Nucleus accumbens (tissue), 56 donors: ENCODE measurements around the gene CREG2.

Experiments used
- DNase-seq, 56 donors: peaks; one replicate each; lab custom pipeline; 2025; lab: John Stamatoyannopoulos, UW

Gene CREG2, protein sequence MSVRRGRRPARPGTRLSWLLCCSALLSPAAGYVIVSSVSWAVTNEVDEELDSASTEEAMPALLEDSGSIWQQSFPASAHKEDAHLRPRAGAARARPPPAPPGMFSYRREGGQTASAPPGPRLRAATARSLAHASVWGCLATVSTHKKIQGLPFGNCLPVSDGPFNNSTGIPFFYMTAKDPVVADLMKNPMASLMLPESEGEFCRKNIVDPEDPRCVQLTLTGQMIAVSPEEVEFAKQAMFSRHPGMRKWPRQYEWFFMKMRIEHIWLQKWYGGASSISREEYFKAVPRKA

GRCh38 chr2:101387151-101387834, at the start of gene CREG2:
Gene CREG2 (minus strand): TSS chr2:101387503. CDS start chr2:101387457, 46 bp downstream.
- DNase-seq = peak in 53 of 56 donors; percentile 6 to 82 (median 55)

GRCh38 chr2:101435001-101435862, 47.9 kb upstream of the CREG2 start:
- DNase-seq = peak in 4 of 56 donors; percentile 2 to 19 (median 8)

- no peak for DNase-seq
Measured at GRCh38 chr2:101433465-101433864, 46.2 kb upstream of the CREG2 start.

DNA sequence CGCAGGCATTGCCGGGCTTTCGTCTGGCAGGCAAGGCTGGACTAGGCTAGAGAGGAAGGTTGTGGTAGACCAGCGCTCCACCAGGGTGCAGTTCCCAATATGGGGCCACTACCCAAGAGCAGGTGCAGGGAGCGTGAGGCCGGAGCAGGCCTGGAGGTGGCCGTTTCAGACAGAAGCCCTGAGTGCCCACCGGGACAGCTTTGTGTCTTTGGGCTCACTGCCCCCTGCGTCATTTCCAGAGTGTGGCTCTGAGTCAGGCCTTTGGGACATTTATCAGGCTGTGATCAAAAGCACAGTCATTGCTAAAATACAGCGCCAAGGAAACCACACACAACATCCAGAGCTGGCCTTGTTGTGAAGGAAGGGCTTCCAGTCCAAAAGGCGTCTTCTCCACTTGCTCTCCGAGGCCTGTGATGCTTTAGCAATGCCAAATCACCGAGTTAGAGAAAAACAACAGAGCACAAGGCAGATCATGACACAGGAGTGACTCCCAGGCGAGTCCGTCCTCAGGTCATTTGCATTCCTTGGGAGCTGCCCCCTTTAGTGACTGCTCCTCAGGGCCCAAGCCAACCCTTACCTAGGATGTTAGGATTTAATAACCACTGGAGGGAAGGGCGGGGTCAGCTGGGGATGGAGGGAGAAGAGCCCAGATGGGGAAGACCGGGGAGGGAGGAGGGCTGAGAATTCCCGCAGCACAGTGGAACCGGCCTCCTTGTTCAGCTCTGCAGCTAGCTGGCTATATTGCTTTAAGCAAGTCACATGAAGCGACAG, 45.3 kb upstream of the CREG2 start:
- no peak for DNase-seq

GRCh38 chr2:101431486-101431885, 44.2 kb upstream of the CREG2 start:
- no peak for DNase-seq

- DNase-seq = no peak
Measured at GRCh38 chr2:101430156-101430555, 42.9 kb upstream of the CREG2 start.

GRCh38 chr2:101429453-101429852, 42.1 kb upstream of the CREG2 start:
- no peak for DNase-seq

- no peak for DNase-seq
Measured at GRCh38 chr2:101428422-101429176, 41.3 kb upstream of the CREG2 start.

GRCh38 chr2:101427743-101428142, 40.4 kb upstream of the CREG2 start:
- no peak for DNase-seq

GRCh38 chr2:101427240-101427639, 39.9 kb upstream of the CREG2 start:
- no peak for DNase-seq

GRCh38 chr2:101426822-101427221, 39.5 kb upstream of the CREG2 start:
- DNase-seq = no peak

DNA sequence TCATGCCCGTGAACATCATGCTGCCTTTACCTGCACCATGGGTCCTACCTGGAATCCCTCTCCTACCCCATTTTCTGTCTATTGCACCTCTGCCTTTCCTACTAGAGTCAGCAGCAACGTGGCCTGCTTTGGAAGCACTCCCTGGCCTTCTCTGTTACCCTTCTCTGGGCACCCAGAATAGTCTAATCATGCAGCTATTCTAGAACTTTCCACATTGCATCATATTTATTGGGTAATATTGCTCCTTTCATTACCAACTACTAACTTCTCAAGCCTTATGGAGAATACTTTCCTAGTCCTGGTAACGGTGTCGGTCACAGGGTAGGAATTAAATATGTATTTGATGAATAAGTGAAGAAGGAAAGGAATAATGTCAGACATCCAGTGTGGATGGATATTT, 33.3 kb upstream of the CREG2 start:
- DNase-seq = no peak

DNA sequence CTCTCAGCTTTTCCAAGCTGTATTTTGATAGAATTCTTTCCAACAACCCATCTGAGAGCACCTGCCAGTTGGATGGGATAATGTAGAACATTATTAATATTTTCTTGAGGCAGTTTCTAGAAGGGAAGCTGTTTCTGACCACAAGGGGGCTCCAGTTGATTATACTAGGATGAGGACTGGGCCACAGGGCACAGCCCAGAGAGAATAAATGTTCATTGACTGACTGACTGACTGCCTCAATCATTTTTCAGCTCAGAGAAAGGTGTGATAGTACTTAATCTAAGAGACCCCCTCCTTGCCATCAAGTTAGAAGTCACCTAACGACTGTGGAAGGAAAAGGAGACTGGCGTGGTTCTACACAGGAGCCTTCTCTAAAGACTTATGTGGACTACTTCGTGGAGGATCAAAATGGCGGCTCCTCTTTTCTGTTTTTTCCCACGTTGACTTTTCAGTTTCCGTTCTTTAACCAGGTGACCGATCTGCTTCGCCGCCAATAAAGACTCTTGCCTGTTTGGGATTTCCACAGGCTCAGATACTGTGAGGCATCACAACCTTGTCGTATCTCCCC, 31.9 kb upstream of the CREG2 start:
- peak in 16 of 56 donors; percentile 1 to 49 (median 10) for DNase-seq

DNA sequence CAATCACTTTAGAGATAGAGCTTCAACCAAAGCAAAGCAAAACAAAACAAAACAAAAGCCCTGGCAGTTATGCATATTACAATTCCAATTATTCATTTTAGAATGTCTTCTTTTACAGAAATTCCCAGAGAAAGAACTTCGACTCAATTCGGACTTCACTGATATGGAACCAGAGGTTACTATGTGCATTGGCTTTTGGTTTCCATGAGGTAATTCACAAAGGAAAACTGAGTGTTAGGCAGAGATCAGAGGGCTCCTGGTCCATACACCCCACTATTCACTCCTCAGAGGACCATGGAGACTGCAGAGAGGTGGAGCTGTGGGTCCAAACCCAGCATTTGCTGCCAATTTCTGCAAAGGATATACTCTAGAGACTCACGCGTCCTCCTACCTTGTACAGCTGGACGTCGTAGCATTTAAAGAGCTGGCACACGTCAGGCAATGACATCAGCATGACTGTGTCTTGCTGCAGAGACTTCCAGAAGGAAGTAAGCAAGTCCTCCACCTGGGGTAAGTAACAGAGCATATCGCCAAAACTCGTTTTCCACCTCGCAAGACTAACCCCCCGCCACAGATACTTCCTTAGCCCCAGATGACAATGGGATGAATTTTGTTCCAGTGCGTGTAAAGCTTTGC, 31.3 kb upstream of the CREG2 start:
- DNase-seq = no peak

DNA sequence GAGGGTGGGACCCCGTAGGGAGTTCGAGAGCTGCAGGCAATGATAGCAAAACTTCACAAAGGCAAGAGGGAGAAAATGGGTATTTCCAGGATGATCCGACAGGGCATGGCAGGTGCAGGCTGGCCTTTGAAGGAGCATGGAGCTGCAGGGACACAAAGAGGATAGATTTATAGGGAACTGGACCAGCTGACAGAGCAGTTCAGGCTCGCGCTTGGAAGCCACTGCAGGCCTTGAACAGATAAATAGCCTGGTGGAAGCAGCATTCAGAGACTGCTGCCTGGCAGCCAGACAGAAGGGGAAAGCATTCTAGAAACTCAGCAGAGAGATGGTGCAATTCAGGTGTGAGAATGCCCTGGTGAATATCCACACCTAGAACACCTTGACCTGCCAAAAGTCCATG, 29.3 kb upstream of the CREG2 start:
- no peak for DNase-seq

DNA sequence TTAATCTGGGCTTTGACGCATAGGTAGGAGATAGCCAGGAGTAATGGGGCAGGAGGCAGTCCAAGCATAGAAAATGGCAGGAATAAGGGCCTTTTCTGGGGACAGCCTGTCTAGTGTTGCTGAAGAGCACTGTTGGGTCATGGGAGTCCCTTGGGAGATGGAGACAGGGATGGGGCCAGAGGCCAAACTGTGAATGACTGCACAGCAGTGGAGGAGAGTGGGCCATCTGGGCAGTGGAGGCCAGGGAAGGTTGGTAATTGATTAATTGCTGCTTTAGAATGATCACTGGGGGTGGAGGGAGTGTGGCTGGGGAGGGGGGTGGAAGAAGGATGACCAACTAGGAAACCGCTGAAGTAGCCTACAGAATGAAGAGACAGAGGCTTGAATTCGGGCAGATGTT, 28.6 kb upstream of the CREG2 start:
- DNase-seq = no peak

DNA sequence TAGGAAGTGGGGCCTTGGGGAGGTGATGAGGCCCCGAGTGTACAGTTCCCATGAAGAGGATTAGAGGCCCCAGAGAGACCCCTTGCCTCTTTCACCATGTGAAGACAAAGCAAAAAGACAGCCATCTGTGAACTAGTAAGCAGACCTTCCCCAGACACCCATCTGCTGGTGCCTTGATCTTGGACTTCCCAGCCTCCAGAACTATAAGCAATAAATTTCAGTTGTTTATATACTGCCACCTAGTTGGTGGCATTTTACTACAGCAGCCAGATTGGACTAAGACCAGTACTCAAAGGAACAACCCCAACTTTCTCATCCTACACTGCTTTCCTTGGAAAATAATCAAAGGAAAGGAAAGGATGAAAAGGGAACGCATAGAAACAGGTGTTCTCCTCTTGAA, 27.9 kb upstream of the CREG2 start:
- no peak for DNase-seq

GRCh38 chr2:101412092-101412694, 24.9 kb upstream of the CREG2 start:
- DNase-seq = no peak
